H1 (cell line): ENCODE data around the gene PRDX2. TPM values are rescaled to one million over a fixed set of nuclear protein-coding genes. Genes with fewer than 3 reads are reported as not detected.

Source experiments
- CTCF ChIA-PET: fragments of 300-600 bp; sonication (Branson Sonifier 250); formaldehyde crosslinking; loops from one replicate; lab custom pipeline; 2021; ENCODE audit not compliant: partially characterized antibody; lab: Charles Lee
- POLR2A ChIA-PET: fragments of 300-600 bp; sonication (Branson Sonifier 250); formaldehyde crosslinking; loops from one replicate; lab custom pipeline; 2021; ENCODE audit warnings: inconsistent platforms; ENCODE audit not compliant: partially characterized antibody; lab: Charles Lee
- DNase-seq, 2 experiments: peaks; one replicate each; pipeline versions ENCODE4 v3.0.0 to v3.0.0-alpha.2; 2010 to 2022; ENCODE audit warnings: low spot score in 2 of 2, low read depth in 1 of 2, mixed read lengths in 1 of 2
- FAIRE-seq: peaks from 2 replicates; lab custom pipeline; 2011; peaks lifted over from hg19 to GRCh38; lab: Jason Lieb, UNC
- H2AFZ ChIP-seq: 2 replicates; pipeline ENCODE4 v1.8.1; 2012; ENCODE audit warnings: low read length, inconsistent platforms
- H2AK5ac ChIP-seq: 2 replicates; pipeline ENCODE4 v1.6.1; 2013; ENCODE audit warnings: low read depth, low read length
- H2BK120ac ChIP-seq: replicated peaks from 2 replicates; pipeline ENCODE3; 2013; ENCODE audit warnings: low read depth, low read length, inconsistent platforms
- H2BK12ac ChIP-seq: 2 replicates; pipeline ENCODE4 v1.6.1; 2013; ENCODE audit warnings: low read depth, low read length
- H2BK15ac ChIP-seq: 2 replicates; pipeline ENCODE4 v1.6.1; 2013; ENCODE audit warnings: low read length
- H2BK20ac ChIP-seq: 2 replicates; pipeline ENCODE4 v1.6.1; 2013; ENCODE audit warnings: low read length
- H2BK5ac ChIP-seq: 2 replicates; pipeline ENCODE4 v1.6.1; 2013; ENCODE audit warnings: low read depth, low read length
- H3K14ac ChIP-seq: 2 replicates; pipeline ENCODE4 v1.6.1; 2013; ENCODE audit warnings: inconsistent platforms; ENCODE audit not compliant: insufficient read length
- H3K18ac ChIP-seq: 2 replicates; pipeline ENCODE4 v1.6.1; 2013; ENCODE audit warnings: low read length; ENCODE audit errors: extremely low read depth
- H3K23ac ChIP-seq: 2 replicates; pipeline ENCODE4 v1.6.1; 2013; ENCODE audit warnings: inconsistent platforms; ENCODE audit not compliant: insufficient read length
- H3K23me2 ChIP-seq: 2 replicates; pipeline ENCODE4 v1.6.1; 2013; ENCODE audit warnings: low read depth, low read length
- H3K27ac ChIP-seq: 2 replicates; pipeline ENCODE4 v1.6.1; 2011; ENCODE audit warnings: low read depth, low read length, inconsistent platforms
- H3K27me3 ChIP-seq, 4 experiments: replicated peaks in 1 of 4; 1 replicate in 1 of 4; 2 replicates in 3 of 4; pipeline versions ENCODE4 v1.6.1 to v1.8.1; 2011 to 2013; ENCODE audit warnings: low read length in 3 of 4, mild to moderate bottlenecking in 3 of 4, inconsistent platforms in 2 of 4, mixed read lengths in 2 of 4, moderate library complexity in 1 of 4; ENCODE audit not compliant: control insufficient read depth in 3 of 4, insufficient read depth in 3 of 4; ENCODE audit errors: extremely low read depth in 1 of 4
- H3K36me3 ChIP-seq, 4 experiments: 2 replicates each; pipeline versions ENCODE4 v1.6.1 to v1.8.1; 2011 to 2013; ENCODE audit warnings: mild to moderate bottlenecking in 4 of 4, low read length in 3 of 4, moderate library complexity in 2 of 4, control low read depth in 1 of 4, inconsistent platforms in 1 of 4; ENCODE audit not compliant: insufficient read depth in 4 of 4, control insufficient read depth in 2 of 4
- H3K4ac ChIP-seq: replicated peaks from 2 replicates; pipeline ENCODE3; 2013; ENCODE audit warnings: low read length, low read depth, mixed read lengths, inconsistent platforms; ENCODE audit not compliant: insufficient read length
- H3K4me1 ChIP-seq, 4 experiments: replicated peaks in 1 of 4; 1 replicate in 1 of 4; 2 replicates in 3 of 4; pipeline versions ENCODE4 v1.6.1 to v1.8.1; 2011 to 2013; ENCODE audit warnings: low read length in 3 of 4, inconsistent platforms in 2 of 4, mixed read lengths in 1 of 4; ENCODE audit not compliant: insufficient read depth in 4 of 4, control insufficient read depth in 3 of 4
- H3K4me2 ChIP-seq, 2 experiments: 2 replicates each; pipeline versions ENCODE4 v1.6.1 to v1.8.1; 2011 to 2013; ENCODE audit warnings: low read depth in 2 of 2, low read length in 2 of 2, control low read depth in 1 of 2, inconsistent platforms in 1 of 2, mild to moderate bottlenecking in 1 of 2; ENCODE audit not compliant: insufficient read depth in 1 of 2
- H3K4me3 ChIP-seq, 4 experiments: fragments of 200-600, 300-600 bp in 1 of 4; sonication (generic), shearing (Covaris generic), sonication (Bioruptor Twin) in 1 of 4; 2 replicates each; pipeline versions ENCODE4 v1.5.1 to v1.8.1; 2011 to 2016; ENCODE audit warnings: low read length in 4 of 4, low read depth in 3 of 4, control low read depth in 2 of 4, inconsistent platforms in 2 of 4, mild to moderate bottlenecking in 2 of 4, mixed read lengths in 1 of 4, moderate library complexity in 1 of 4; ENCODE audit not compliant: insufficient read depth in 2 of 4; ENCODE audit errors: extremely low read depth in 1 of 4
- H3K56ac ChIP-seq: replicated peaks from 2 replicates; pipeline ENCODE3; 2013; ENCODE audit warnings: low read depth, mild to moderate bottlenecking, mixed read lengths, low read length, inconsistent platforms; ENCODE audit not compliant: insufficient read length
- H3K79me1 ChIP-seq: 2 replicates; pipeline ENCODE4 v1.6.1; 2013; ENCODE audit warnings: low read depth, low read length, control low read depth
- H3K79me2 ChIP-seq, 2 experiments: 2 replicates each; pipeline versions ENCODE4 v1.6.1 to v1.8.1; 2012 to 2013; ENCODE audit warnings: low read length in 2 of 2, mild to moderate bottlenecking in 2 of 2, inconsistent platforms in 1 of 2; ENCODE audit not compliant: insufficient read depth in 2 of 2, control insufficient read depth in 1 of 2
- H3K9ac ChIP-seq, 4 experiments: replicated peaks in 1 of 4; 1 replicate in 1 of 4; 2 replicates in 3 of 4; pipeline versions ENCODE4 v1.6.1 to v1.8.1; 2011 to 2013; ENCODE audit warnings: low read depth in 3 of 4, low read length in 3 of 4, control low read depth in 2 of 4, mild to moderate bottlenecking in 2 of 4, moderate library complexity in 2 of 4, inconsistent platforms in 1 of 4; ENCODE audit errors: extremely low read depth in 1 of 4
- H3K9me3 ChIP-seq, 2 experiments: 2 replicates each; pipeline versions ENCODE4 v1.6.1 to v1.8.1; 2012 to 2013; ENCODE audit warnings: mild to moderate bottlenecking in 2 of 2, moderate library complexity in 2 of 2, control low read depth in 1 of 2, inconsistent platforms in 1 of 2, low read depth in 1 of 2, low read length in 1 of 2, mixed read lengths in 1 of 2; ENCODE audit not compliant: insufficient read depth in 2 of 2
- H4K20me1 ChIP-seq, 2 experiments: replicated peaks in 1 of 2; 2 replicates each; pipeline versions ENCODE3 to v1.8.1; 2011 to 2013; ENCODE audit warnings: inconsistent platforms in 2 of 2, low read length in 2 of 2, mild to moderate bottlenecking in 1 of 2; ENCODE audit not compliant: insufficient read depth in 2 of 2, control insufficient read depth in 1 of 2
- H4K5ac ChIP-seq: 2 replicates; pipeline ENCODE4 v1.6.1; 2013; ENCODE audit warnings: low read length, low read depth, mixed read lengths, inconsistent platforms; ENCODE audit not compliant: insufficient read length
- H4K8ac ChIP-seq: 2 replicates; pipeline ENCODE4 v1.8.0; 2013; ENCODE audit warnings: mild to moderate bottlenecking, moderate library complexity, low read length, inconsistent platforms; ENCODE audit not compliant: insufficient read depth; ENCODE audit errors: extremely low read depth
- H4K91ac ChIP-seq: replicated peaks from 2 replicates; pipeline ENCODE3; 2013; ENCODE audit warnings: low read length, mixed read lengths, inconsistent platforms; ENCODE audit not compliant: insufficient read length
- ASH2L ChIP-seq: fragments of 200-600, 300-600 bp; sonication (generic); IDR thresholded peaks from one replicate; pipeline ENCODE4 v1.7.1; 2017; ENCODE audit warnings: low read length
- CTCF ChIP-seq, 3 experiments: IDR thresholded peaks; 1 replicate in 2 of 3; 2 replicates in 1 of 3; pipeline versions ENCODE4 v1.5.1 to v1.6.1; 2011; ENCODE audit warnings: low read length in 3 of 3, mild to moderate bottlenecking in 3 of 3, inconsistent platforms in 2 of 3, low read depth in 1 of 3, moderate library complexity in 1 of 3; ENCODE audit not compliant: insufficient read depth in 1 of 3; ENCODE audit errors: control extremely low read depth in 1 of 3
- PHF8 ChIP-seq: fragments of 200-600 bp; sonication (generic); conservative IDR thresholded peaks from 2 replicates; pipeline ENCODE4 v1.7.1; 2012; ENCODE audit warnings: low read depth, mild to moderate bottlenecking, inconsistent platforms, low read length, moderate library complexity
- RNF2 ChIP-seq: fragments of 200-900, 300-1000 bp; sonication (generic); IDR thresholded peaks from 2 replicates; pipeline ENCODE4 v1.7.1; 2016; ENCODE audit warnings: borderline replicate concordance, low read depth, mild to moderate bottlenecking, antibody characterized with exemption, low read length; ENCODE audit not compliant: poor library complexity, severe bottlenecking; ENCODE audit errors: missing control alignments
- RXRA ChIP-seq: IDR thresholded peaks from 2 replicates; pipeline ENCODE4 v1.6.1; 2011; ENCODE audit warnings: low read depth, mild to moderate bottlenecking, low read length, moderate library complexity; ENCODE audit not compliant: insufficient read depth
- SRF ChIP-seq: IDR thresholded peaks from 2 replicates; pipeline ENCODE4 v1.6.1; 2011; ENCODE audit warnings: mild to moderate bottlenecking, low read depth, low read length, moderate library complexity
- TAF1 ChIP-seq: IDR thresholded peaks from 2 replicates; pipeline ENCODE4 v1.6.1; 2011; ENCODE audit warnings: mild to moderate bottlenecking, low read depth, low read length
- WGBS, 2 experiments: shearing (Covaris generic) in 1 of 2; methylation state at CpG; one replicate each; pipeline versions ENCODE4 v1.1.6 to v1.1.7; 2013 to 2015; ENCODE audit warnings: low lambda C conversion rate in 2 of 2, mixed read lengths in 2 of 2, inconsistent platforms in 1 of 2, low coverage in 1 of 2, missing lambda C conversion rate in 1 of 2; ENCODE audit not compliant: insufficient replicate concordance in 2 of 2, insufficient coverage in 1 of 2, insufficient read length in 1 of 2; ENCODE audit errors: extremely low coverage in 1 of 2, missing lambda C conversion rate in 1 of 2; 5-methylcytosine and 5-hydroxymethylcytosine counted together
- polyA plus RNA-seq, 7 experiments: library from polyadenylated mRNA; depleted of rRNA in 3 of 7; stranded (reverse) in 5 of 7; unstranded in 2 of 7; fragments of >200 nt in 5 of 7; fragments of 200-250 nt in 2 of 7; gene quantifications; 1 replicate in 5 of 7; 2 replicates in 1 of 7; 4 replicates in 1 of 7; pipeline versions ENCODE4 v1.2.1 to v1.2.3, GENCODE V29; 2011 to 2013; ENCODE audit warnings: missing spikeins in 2 of 7, mixed read lengths in 2 of 7
- total RNA-seq: library from RNA; stranded (reverse); fragmentation: NEBNext Ultra II Directional; extraction: Animal tissue kit (Norgen Biotek cat#: 25700); gene quantifications from 2 replicates; pipeline ENCODE4 v1.2.1, GENCODE V29; 2021

The PRDX2 gene
- total and polyA plus RNA-seq, 2 of the 8 experiments (the other 6 are each of a cell fraction or from before 2014, with no cell fraction given): 380 to 748 TPM

DNA sequence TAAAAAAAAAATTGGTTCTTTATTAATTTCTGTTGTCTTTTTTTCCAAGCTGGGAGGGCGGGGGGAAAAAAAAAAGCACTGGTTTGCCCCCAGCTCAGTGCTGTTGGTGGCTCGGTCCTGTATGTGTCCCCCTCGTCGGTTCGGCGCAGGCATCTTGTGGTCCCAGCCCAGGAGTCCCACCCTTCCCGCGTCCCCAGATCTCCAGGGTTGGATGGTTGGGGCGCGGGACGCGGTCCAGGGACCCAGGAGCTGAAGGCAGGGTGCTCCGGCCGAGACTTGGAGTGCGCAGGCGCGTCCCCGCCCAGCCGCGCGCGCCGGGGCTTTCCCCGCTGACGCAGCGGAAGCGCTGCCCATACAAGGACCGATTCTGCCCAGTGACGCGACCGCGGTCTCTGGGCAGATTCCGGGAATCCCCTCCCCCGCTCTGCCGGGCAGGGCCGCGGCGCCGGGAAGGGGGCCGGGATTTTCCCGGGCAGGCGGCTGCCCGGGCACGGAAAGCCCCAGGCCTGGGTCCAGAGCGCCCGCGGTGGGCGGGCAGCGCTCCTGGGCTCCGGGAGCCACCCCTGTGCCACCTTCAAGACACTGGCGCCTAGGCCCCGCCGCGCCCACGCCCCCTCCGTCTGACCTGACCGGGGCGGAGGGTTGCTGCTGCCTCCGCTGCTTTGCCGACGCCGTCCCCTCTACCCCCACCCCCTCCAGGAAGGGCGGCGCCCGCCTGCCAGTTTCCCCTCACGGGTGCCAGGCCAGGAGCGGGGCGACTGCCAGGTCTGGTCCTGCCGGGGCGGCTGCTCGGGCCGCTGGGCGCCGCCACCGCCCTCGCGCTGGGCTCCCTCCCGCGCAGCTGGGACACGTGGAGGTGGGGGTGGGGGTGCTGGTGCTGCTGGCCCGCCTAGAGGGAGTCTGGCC, 8.1 kb downstream of the PRDX2 start:
- Histone ChIP-seq H3K4me3 (peak overlapping the region; percentile 46 to 71 (median 54)), H3K36me3 (peaks cover 0 to under 1% (median 0%) of the 10 kb centered on the region in 4 experiments; a peak in 1 of 8 replicates), H2BK15ac (no peak overlapping the region), H3K9me3 (no peaks in the 10 kb centered on the region), H2BK120ac (no peak overlapping the region), H3K18ac (peak overlapping the region; percentile 48; the same call in 1 of the 2 replicates), H4K20me1 (no peaks in the 10 kb centered on the region), H2AK5ac (no peak overlapping the region), H3K27ac (peak overlapping the region; percentile 88), H3K79me2 (no peaks in the 10 kb centered on the region), H3K9ac (peak overlapping the region; percentile 68 to 80 (median 75)), H4K8ac (peak overlapping the region; percentile 95; the same call in 1 of the 2 replicates), H3K23me2 (peaks cover 29% of the 10 kb centered on the region), H3K4ac (no peak overlapping the region), H2BK20ac (no peak overlapping the region), H3K56ac (no peak overlapping the region), H3K79me1 (no peaks in the 10 kb centered on the region), H3K27me3 (peaks cover 0 to 18% (median 13%) of the 10 kb centered on the region in 4 experiments; a peak in 5 of 7 replicates), H3K4me2 (peak overlapping the region; percentile 74 to 97), H2BK5ac (peak overlapping the region; percentile 75), H2BK12ac (no peak overlapping the region; the same call in 1 of the 2 replicates), H3K4me1 (peaks cover 5 to 33% (median 22%) of the 10 kb centered on the region in 4 experiments), H2AFZ (no peak overlapping the region), H3K14ac (no peak overlapping the region), H4K5ac (peak overlapping the region; percentile 55), H4K91ac (peak overlapping the region; percentile 94), H3K23ac (no peak overlapping the region)
- DNase-seq (peak in 1 of 2 experiments; percentile 95), FAIRE-seq (no peak)
- ChIA-PET POLR2A (interaction anchor here (0.7 to 15.2 kb wide), 20 partner anchors 7 to 359 kb away, joined by 3 to 317 read pairs (median 4); partner anchors contain the start of genes HOOK2, PRDX2, RTBDN and THSD8), CTCF (interaction anchor here (1.1 to 17.9 kb wide), 5 partner anchors 14 to 82 kb away, joined by 6 to 288 read pairs (median 60); no protein-coding TSS in a partner anchor)
- WGBS, 2 experiments: 1% methylated on average over 44 of the region's 81 CpGs; no CpG with 5 or more reads in 1 of the 2 experiments
- TF ChIP-seq TAF1 (no peak; the same call in none of the 2 replicates), RXRA (no peak), CTCF (IDR thresholded peaks at IDR 0.05; ENCODE audit: control extremely low read depth in 1 of 3, insufficient read depth in 1 of 3, low read depth in 1 of 3, low read length in 3 of 3) (no peak), ASH2L (peak; percentile 73), PHF8 (0 out of 2 replicates have a peak, but pooled peaks have one; percentile 73), RNF2 (no peak), SRF (peak; percentile 100)
